ENCODE results near the gene DPYSL5.
"Not testable (repeated sequence)": the region's sequence is repeated elsewhere in the genome, so short reads cannot be mapped to it uniquely, and the experiment has no call there.

Gene DPYSL5

DNA sequence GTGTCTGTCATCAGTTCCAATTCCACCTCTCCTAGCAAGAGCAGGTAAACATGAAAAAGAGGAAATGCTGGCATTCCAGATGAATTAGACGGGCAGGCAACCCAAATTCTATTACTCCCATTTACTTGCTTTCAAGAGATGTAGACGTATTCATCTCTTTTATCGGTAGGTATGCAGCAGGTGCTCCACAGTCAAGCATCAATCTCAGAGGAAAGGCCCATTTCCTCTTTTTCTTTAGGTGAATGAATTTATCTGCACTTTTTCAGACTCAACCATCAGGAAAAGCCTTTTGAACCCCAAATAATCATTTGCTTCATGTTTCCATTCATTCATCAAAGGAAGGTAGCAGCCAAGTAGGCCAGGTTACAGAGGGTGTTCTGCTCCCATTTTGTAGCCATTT, 27.9 kb downstream of the DPYSL5 start:
- TF ChIP-seq, protein P1, sequence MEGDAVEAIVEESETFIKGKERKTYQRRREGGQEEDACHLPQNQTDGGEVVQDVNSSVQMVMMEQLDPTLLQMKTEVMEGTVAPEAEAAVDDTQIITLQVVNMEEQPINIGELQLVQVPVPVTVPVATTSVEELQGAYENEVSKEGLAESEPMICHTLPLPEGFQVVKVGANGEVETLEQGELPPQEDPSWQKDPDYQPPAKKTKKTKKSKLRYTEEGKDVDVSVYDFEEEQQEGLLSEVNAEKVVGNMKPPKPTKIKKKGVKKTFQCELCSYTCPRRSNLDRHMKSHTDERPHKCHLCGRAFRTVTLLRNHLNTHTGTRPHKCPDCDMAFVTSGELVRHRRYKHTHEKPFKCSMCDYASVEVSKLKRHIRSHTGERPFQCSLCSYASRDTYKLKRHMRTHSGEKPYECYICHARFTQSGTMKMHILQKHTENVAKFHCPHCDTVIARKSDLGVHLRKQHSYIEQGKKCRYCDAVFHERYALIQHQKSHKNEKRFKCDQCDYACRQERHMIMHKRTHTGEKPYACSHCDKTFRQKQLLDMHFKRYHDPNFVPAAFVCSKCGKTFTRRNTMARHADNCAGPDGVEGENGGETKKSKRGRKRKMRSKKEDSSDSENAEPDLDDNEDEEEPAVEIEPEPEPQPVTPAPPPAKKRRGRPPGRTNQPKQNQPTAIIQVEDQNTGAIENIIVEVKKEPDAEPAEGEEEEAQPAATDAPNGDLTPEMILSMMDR (IDR thresholded peaks at IDR 0.05; ENCODE audit: low read depth, low read length), result no peak

DNA sequence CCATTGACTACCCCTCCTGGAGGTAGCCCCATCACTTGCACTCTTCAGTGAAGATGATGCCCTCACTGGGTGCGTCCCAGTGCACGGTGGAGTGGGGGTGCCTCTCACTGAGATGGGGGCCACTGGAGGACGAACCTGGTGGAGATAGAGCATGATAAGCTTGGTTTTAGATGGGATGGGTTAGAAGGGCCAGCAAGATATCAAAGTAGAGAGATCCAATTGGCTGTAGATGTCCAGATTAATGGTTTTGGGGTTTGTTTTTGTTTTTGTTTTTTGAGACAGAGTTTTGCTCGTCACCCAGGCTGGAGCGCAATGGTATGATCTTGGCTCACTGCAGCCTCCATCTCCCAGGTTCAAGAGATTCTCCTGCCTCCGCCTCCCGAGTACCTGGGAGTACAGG, 28.3 kb downstream of the DPYSL5 start:
- no peak for DNase-seq (ENCODE audit: extremely low read depth, low read depth)
- TF ChIP-seq, protein P1 (IDR thresholded peaks at IDR 0.05; ENCODE audit: low read depth, low read length), result no peak

More for the DNA sequence above, 27.9 kb downstream of the DPYSL5 start:
- no peak for DNase-seq (ENCODE audit: extremely low read depth, low read depth)

DNA sequence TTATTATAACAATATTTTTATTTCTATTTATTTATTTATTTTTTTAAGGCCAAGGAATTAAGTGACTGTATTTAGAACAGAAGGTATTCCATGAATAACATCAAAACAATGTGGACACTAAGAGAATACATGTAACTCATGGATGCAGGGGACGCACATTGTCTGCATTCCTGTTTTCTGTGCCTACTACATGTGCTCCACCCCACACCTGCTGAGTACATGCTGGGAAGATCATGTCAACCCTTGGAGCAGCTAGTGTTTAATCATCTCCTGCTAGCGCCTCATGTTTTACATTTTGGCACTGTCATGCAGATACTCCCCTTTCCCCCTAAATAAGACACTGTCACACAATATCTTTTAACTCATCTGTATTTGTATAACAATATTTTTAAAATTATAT, 29.3 kb downstream of the DPYSL5 start:
- TF ChIP-seq, protein P1 (IDR thresholded peaks at IDR 0.05; ENCODE audit: low read depth, low read length), result no peak
- DNase-seq (ENCODE audit: extremely low read depth, low read depth), result no peak

DNA sequence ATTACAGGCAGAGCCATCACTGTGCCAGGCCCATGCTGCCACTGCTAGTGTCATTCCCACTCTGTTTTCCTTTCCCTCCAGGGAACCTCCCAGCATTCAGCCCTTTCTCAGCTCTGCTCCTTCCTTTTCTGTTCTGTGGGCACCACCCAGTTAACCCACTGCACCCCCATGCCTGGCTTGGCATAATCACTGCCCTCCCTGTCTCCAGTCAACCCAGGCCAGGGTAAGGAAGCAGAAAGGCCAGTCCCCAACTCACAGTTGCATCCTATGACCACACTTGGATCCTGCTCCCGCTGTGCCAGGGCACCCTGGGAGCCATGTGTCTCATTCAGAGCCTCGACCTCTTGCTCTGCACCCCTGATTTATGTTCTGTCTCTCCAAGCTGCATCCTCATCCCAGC, 32.2 kb downstream of the DPYSL5 start:
- no peak for DNase-seq (ENCODE audit: extremely low read depth, low read depth)
- TF ChIP-seq, protein P1 (IDR thresholded peaks at IDR 0.05; ENCODE audit: low read depth, low read length), result no peak

DNA sequence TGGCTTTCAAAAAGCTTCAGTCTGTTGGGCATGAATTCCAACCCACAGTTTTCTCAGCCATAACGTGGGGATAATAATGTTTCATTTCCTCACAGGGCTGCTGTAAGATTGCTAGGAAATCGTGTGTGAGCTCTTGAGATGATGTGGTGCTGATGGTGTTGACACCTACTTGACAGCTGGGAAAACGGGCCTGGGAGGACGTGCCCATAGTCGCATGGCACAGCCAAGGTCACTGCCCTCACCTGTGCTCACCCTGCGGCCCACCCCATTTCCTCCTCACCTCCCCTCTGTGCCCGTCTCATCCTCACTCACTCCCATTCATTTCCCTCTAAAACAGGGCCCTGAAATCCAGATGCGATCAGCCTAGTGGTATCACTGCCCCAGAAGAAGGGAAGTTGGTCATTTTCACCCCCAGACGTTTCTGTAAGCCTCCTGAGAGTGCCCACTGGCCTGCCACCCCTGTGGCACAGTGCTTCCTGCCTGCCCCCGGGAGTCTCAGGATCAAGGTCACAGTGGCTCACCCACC, 33.0 kb downstream of the DPYSL5 start:
- no peak for DNase-seq (ENCODE audit: extremely low read depth, low read depth)
- TF ChIP-seq, protein P1 (IDR thresholded peaks at IDR 0.05; ENCODE audit: low read depth, low read length), result no peak

DNA sequence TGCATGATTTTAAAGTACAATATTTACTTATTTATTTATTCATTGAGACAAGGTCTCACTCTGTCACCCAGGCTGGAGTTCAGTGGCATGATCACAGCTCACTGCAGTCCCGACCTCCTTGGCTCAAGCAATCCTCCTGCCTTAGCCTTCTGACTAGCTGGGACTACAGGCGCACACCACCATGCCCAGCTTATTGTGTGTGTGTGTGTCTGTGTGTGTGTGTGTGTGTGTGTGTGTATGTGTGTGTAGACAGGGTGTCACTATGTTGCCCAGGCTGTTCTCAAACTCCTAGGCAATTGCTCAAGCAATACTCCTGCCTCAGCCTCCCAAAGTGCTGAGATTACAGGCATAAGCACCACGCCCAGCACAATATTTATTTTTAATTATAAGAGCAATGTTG, 34.3 kb downstream of the DPYSL5 start:
- DNase-seq (ENCODE audit: extremely low read depth, low read depth), result not testable (repeated sequence)

DNA sequence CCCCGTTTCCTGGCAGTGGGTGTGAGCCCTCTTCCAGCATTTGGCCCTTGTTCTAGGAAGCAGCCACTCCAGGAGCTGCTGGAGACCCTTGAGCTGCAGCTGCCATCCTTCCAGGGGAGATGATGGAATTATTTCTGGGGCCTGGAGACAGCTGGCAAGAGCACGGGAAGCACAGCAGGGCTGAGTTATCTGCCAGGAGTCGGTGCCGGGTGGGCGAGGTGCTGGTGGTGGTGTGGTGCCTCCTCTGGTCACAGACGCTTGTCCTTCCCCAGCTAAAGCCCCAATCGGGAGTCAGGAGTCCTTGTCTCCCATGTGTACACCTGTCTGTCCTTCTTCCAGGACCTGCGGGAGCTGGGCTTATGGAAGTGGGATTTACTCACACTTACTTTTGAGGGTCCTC, 36.0 kb downstream of the DPYSL5 start:
- TF ChIP-seq, protein P1 (IDR thresholded peaks at IDR 0.05; ENCODE audit: low read depth, low read length), result no peak
- no peak for DNase-seq (ENCODE audit: extremely low read depth, low read depth)

DNA sequence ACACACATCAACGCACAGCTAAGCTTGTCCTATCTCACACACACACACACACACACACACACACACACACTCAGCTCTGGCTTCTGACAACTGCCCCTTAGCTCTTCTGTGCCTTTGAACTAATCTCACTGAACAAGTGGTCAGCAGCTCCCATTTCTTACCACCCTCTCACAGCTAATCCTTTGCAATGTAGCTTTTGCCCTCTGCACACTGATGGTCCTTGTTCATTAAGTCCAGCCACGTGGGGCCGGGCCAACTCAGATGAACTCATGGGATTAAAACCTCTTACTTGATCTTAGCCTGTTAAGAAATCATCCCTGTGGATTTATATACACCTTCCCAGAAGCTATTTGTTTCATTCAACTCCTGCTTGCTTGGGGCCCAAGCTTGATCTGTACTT, 36.6 kb downstream of the DPYSL5 start:
- TF ChIP-seq, protein P1 (IDR thresholded peaks at IDR 0.05; ENCODE audit: low read depth, low read length), result no peak

More for the DNA sequence above, 36.6 kb downstream of the DPYSL5 start:
- DNase-seq (ENCODE audit: extremely low read depth, low read depth), result no peak
